ENCODE measurements around the gene GID4.

DNA sequence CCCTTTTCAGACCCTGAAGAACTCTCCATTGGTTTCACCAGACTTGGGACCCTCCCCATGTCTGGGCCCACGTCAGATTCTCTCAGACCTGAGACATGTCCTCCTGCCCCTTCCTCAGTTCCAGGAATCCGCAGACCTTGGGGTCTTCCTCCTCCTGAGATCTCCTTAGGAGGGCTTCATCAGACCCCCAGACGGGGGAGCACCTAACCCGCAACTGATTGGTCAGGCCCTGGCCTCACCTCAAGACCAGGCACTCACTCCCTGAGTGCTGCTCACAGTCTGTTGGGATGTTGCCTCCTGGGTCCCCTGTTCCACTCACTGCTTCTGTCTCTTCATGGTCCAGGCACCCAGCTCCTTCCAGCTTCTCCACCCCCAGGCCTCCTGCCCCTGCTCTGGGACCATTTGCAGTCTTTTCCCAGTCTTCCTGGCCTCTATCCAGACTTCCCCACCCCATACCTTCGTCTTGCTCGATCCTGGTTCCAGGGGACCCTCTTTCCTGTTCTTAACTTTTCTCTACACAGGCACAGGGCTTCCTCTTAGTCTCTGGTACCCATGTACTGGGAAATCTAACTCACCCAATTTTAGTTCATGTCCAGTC is 1.2 kb downstream of the GID4 start:
- TF ChIP-seq, protein P1, sequence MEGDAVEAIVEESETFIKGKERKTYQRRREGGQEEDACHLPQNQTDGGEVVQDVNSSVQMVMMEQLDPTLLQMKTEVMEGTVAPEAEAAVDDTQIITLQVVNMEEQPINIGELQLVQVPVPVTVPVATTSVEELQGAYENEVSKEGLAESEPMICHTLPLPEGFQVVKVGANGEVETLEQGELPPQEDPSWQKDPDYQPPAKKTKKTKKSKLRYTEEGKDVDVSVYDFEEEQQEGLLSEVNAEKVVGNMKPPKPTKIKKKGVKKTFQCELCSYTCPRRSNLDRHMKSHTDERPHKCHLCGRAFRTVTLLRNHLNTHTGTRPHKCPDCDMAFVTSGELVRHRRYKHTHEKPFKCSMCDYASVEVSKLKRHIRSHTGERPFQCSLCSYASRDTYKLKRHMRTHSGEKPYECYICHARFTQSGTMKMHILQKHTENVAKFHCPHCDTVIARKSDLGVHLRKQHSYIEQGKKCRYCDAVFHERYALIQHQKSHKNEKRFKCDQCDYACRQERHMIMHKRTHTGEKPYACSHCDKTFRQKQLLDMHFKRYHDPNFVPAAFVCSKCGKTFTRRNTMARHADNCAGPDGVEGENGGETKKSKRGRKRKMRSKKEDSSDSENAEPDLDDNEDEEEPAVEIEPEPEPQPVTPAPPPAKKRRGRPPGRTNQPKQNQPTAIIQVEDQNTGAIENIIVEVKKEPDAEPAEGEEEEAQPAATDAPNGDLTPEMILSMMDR (conservative IDR thresholded peaks at IDR 0.05 in 1 of 2, IDR thresholded peaks at IDR 0.05 in 1 of 2; ENCODE audit: low read depth in 1 of 2, low read length in 2 of 2): no peak
- no peak for TF ChIP-seq EZH2 (IDR thresholded peaks at IDR 0.05; ENCODE audit: low read length, missing control alignments)

All from fibroblast of lung (primary cell).